ENCODE data around the gene TCF4.

The TCF4 gene

DNA sequence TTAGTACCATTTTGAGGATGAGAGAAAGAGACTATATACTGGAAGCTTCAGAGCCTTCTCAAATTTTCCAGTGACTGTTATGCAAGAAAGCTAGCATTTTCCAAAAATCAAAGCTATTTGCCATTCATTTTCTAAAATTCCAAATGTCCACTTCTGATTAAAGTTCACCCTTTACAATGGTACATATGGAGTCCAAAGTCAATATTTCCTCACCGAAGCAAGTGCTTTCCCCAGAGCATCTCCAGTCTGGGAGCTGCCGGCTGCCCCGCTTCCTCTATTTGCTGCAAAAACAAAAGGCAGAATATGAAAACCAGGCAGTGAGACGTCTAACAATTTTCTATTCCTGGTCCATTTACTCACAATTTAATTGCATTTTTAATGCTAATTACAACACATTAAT, 326.7 kb downstream of the TCF4 start:
- DNase-seq (ENCODE audit: low read depth) = no peak

DNA sequence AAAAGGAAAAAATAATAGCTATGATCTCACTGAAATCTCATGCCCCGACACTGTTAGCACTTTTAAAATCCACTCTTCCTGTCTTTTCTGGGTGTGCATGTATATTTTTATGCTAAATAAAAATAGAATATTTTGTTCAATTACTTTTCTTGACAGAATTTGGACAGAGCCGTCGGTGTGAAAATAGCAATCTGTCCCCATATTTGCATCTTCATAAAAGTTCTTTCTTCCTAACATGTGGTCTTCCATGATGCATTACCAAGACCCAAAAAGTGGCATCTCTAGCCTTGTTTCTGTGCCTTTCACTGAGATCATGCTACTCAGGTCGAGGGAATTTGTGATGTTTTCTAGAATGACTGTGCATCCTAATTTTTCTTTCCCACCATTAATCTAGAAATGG, 329.9 kb downstream of the TCF4 start:
- DNase-seq (ENCODE audit: low read depth) = no peak

DNA sequence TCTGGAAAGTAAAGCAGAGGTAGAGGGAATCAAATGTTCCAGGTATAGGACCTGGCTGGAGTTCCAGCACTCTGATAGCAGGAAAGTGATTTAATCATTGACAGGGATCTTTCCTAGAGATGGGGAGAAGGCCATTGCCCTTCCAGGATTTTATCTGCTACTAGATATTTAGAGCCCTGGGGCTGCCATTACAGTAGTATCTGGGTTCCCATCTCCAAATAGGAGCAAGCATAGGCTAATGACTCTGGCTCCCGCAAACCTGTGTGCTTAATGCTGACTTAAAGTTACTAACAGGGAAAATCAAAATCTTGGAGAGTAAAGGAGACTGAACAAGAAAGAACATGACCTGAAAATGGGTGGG, 331.1 kb downstream of the TCF4 start:
- DNase-seq (ENCODE audit: low read depth) = no peak

DNA sequence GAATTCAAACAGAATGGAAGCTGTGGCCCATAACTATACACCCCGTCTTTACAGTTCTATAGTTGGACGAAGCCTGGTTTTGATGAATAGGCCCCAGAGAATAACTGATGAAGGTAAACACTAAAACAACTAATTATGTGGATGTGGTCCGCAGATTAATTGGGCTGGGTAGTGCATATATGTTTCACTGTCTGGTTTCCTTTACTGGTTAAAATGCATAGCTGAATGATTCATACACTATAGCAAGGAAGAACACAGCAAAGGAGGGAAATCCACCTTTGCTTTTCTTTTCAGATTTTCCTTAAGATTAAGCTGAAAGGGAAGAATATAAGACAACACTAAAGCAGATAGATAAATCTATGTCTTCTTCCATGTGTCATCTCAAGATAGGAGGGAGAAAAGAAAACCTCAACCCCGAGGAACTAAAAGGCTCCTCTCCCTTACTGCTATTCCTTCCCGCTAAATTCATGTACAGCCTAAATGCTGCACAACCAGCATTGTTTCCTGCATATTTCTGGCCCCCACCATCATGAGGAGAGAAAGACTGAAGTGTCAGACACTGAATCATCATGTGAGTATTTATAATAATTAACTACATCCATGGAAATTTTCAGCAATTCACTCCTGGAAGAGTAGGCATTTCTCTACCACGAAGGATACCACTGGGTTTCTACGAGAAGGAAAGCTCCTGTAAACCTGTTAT, 331.6 kb downstream of the TCF4 start:
- no peak for DNase-seq (ENCODE audit: low read depth)

DNA sequence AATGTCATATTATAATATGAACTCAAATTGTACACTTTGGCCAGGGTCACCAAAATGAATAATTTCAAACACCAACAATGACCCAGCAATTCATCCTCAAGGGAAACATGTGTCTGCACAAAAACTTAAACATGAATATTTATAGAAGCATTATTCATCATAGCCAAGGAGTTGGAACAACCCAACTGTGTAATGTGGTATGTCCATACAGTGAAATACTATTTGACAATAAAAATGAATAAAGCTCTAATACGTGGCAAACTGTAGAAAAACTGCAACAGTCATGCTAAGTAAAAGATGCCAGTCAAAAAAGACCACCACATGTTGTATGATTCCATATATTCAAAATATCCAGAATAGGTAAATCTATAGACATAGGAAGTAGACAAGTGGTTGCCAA, 334.2 kb downstream of the TCF4 start:
- DNase-seq (ENCODE audit: low read depth) = no peak

DNA sequence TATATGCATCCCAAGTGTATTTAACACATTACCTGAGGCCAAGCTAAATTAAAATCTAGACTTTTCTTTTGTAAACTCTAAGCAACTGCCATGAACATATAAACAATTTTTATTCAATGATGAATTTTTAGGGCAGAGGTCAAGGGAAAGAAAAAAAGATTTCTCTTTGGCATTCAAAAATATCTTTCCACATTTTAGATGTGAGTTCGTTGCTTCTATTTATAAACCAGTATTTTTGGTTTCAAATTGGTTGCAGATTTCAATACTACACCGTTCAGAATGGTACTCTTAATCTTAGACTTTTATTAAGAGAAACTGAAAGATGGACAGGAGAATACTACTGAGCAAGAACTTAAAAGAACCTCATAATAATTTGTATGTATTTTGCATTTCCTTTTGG, 335.1 kb downstream of the TCF4 start:
- no peak for DNase-seq (ENCODE audit: low read depth)

DNA sequence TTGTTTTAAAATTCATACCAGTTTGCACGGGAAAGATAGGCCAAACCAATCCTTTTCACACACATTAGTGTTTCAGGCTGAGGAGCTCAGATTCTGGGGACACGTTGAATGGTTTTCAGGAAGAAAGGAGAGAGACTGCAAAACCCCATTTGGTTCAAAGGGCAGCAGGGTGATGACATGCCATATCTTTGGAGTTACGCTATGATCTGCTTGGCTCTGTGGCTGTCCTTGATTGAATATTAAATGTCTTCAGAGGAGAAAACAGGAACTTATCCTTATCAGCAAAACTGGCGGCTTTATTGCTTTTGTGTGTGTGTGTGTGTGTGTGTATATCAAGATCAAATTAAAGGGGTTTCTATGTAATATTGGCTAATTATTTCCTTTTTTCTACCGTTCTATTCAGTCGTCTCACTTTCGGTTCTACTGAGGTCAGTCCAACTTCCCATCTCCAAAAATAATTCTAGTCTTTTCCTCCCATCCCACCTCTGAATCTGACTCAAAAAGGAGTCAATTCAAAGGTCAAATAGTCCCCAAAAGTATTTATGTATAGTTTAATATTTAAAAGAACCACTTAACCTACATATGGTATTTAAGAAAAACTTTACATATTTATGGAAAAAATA, 335.8 kb downstream of the TCF4 start:
- DNase-seq (ENCODE audit: low read depth) = no peak

DNA sequence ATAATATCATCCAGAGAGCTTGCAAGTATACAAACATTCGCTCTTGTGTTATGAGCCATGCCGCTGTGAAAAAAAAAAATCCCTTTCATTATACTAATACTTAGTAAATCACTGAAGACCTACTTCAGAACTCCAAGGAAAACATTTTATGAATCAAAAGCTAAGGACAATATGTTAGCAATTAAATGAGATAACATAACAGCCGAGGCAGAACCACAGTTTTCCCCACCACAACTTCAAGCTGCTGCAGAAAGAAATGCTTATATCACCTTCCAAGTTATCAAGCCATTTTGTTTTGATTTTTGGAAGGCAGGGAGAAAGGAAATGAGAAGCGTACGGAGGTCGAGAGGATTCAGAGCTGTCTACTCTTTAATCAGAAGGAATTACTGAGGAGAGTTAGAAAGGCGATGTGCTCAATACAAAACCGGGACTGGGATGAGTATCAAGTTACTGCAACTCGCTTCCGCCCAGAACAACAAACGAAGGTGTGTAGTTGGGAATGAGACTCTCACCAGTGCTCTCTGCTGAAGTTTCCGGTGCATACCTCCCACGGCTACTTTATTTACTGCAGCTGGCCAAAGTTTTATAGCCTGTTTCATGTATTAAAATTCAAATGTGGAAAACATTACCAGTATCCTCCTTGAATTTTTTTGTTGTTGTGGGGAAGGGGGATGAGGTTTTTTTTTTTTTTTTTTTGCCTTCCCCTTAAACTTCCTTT, 336.6 kb downstream of the TCF4 start:
- no peak for DNase-seq (ENCODE audit: low read depth)

DNA sequence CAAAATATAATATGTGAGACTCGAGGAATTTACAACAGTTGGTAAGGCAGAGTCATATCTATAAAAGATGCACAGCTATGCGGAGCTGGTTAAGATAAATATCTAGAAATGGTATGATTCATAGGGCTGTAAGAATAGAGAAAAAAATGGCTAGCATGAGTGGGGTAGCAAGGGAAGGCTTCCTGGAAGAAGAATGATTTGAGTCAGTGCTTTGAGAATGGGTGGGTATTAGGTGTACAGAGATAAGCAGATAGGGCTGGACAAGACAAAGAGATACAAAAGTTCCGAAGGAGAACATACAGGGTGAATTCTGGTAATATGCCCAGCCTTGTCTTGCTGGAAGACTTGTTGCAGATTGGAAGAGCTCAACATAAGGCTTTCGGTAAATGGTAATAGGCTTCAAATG, 337.2 kb downstream of the TCF4 start:
- DNase-seq (ENCODE audit: low read depth) = no peak

DNA sequence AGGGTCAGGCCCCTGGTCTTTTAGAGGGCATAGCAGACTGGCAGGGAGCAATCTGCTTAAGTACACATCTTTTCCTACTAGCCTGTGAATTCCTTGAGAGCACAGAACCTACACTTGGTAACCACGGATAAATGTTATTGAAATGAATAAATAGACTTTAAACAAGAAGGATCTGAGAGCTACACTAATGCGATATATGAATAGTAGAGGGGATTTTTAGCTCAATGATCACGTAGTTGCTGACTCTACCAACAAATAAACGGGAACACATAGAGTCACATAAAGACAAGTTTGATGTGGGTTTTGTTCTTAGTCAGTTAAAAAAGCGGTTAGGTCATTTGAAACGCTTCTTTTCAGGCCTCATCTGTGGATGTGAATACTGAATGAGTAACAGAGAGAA, 338.4 kb downstream of the TCF4 start:
- no peak for DNase-seq (ENCODE audit: low read depth)

DNA sequence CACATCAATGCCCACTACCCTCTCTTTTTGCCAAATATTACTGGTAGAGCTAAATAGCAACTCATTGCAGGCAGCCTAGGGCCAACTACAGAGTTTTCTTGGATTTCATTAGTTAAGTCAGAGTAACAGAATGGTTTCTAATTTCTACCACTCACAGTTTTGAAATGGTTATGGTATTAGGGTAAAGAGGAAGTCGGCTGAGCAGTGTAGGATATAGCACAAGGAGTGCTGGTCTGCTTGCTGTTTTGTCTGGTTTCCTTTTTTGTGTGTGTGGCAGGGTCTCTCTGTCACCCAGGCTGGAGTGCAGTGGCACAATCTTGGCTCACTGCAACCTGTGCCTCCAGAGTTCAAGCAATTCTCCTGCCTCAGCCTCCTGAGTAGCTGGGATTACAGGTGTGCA, 339.5 kb downstream of the TCF4 start:
- no peak for DNase-seq (ENCODE audit: low read depth)

DNA sequence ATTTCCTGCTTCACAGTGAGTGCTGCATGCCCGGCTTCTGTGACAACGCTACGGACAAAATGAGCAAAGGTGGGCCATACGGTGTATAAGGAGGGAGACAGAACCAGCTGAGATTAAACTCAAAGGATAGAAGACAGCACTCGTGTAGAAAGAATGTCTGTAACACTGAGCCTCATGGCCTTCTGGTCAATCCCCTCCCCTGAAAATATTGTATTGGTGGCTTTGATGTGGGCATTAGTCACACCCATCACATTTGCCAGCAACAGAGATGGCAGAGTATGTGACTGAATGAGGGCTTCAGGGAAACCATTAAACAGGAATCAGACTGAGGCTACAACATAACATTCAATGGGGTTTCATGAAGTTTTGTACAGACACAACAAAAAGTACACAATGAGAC, 341.0 kb downstream of the TCF4 start:
- no peak for DNase-seq (ENCODE audit: low read depth)

DNA sequence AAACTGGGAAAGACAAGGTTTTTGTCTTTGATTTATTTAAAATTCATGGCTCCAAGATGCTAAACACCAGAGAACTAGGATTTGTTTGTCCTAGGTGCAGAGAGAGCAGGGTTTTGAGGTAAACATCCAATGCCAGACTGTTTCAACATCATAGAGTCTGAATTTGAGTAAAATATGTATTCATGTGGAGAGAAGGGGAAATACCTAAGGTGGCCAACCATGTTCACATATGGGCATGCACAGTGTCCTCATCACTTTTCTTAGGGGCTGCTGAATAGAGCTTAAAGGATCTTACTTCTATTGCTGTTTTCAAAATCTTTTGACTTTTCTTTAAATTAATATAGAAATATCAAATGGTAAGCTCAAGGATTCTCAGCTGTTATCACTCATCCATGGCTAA, 341.7 kb downstream of the TCF4 start:
- no peak for DNase-seq (ENCODE audit: low read depth)

DNA sequence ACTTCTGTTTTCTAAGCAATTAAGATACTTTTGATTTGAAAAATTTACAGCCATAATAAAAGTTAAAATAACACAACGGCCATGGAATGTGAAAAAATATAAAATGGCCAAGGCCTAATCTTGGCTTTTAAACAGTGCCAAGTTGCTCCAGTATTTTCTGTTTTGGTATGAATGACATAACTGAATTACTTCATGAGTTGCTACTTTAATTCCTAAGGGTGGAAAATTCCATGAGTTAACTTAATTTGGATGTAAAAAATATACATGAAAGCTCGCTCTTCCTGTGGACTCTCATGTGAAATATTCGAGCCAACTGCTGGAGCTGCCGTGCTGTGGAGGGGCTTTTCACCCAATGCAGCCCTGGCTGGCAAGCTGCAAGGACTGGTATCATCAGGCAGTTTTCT, 342.8 kb downstream of the TCF4 start:
- DNase-seq (ENCODE audit: low read depth) = no peak

DNA sequence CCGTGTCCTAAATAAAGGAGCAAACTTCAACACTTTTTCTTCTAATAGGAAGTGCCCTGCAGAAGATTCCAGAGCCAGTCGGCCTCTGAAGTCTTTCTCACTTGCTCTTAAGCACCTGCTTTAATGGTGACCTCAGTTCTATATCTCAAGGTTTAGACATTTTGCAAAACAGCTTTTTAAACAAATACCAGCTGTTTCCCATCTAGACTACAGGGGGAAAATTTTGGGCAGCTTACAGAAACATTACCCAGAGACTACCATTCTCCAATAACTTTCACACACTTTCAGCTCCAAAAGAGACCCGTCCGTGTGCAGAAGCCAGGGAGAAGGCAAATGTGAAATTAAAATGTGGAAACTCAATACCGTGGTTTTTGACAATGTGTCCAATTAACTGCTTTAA, 343.4 kb downstream of the TCF4 start:
- DNase-seq (ENCODE audit: low read depth) = no peak

DNA sequence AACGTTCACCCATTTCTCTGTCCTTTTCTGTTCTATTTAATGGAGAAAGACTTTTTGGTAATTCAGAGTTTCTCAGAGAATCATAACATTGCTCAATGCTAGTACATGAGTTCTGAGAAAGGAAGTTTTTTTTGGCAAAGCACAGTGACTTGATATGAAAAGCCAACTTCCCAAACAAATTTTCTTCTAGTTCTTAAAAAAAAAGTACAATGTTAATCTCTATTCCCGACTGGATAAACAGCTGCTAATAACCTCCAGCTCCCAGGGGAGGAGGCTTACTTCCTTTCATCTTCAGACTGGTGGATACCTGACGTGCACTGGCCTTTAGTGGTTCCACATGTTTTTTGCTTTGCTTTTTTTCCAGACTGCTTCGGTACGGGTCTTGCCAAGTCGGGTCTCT, 344.1 kb downstream of the TCF4 start:
- DNase-seq (ENCODE audit: low read depth) = peak; percentile 62

DNA sequence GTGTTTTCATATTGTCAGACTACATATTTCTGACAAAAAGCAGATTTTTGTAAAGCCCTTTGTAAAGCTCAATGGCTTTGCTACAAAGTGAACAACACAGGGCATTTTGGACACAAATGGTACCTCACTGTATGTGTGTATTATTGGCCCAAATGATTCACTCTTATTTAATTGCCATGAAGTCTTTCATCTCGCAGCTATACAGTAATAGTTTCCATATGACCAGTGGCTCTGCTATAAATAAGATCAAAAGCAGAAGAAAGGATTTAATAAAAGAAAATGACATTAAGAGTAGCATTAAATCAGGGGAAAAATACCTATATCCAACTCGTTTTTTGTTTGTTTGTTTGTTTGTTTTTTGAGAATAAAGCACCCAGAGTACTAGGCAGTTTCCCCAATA, 344.7 kb downstream of the TCF4 start:
- no peak for DNase-seq (ENCODE audit: low read depth)

DNA sequence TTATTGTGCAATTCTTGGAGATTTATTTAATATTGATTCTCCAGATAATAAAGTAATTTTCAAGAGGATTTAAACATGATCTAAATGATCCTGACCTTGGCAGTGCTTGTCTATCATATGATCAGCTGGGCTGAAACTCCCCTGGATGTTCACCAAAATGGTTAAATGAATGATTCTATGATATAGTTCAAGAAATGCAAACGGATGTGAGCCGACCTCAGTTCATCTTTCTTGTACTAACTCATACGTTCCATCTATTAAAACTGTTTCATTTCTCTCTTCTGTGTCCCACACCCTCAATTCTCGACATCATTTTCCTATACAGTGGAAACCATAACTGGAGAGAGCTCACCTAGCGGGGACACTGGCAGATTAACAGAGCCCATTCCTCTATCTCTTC, 347.0 kb downstream of the TCF4 start:
- no peak for DNase-seq (ENCODE audit: low read depth)

DNA sequence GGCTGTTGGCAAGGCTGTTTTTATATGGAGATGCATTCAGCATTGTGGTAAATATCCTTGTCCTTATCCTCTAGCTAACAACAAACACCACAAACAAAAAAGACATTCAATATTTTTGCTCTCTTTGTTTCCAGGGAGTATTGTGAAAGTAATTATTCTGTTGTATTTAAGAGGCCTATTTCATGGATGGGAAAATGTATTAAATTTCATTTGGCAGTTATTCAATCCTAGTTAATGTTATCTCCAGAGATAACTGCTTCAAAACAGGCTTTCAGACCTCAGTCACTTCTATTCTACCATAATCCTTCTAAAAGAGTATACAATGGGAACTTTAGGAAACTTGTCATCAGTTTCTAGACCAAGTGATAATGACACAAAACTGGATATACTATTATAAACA, 348.3 kb downstream of the TCF4 start:
- DNase-seq (ENCODE audit: low read depth) = no peak

DNA sequence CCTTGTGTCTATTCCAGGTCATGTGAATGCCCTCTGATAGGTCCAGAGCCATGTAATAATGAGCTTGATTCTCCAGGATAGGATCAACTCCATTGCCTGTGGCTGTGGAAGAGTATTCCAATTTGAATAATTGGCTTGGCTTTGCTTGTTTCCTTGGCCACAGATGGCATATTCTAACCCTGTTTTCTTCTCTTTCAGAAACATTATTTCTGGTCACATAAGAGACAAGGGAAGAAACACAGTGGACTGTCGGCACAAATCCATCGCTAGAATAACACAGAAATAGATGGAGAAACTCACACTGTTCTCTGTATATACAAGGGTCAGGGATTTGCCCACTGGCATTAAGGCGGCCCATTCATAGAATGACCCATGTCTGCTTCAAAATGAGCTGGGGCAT, 350.3 kb downstream of the TCF4 start:
- no peak for DNase-seq (ENCODE audit: low read depth)

DNA sequence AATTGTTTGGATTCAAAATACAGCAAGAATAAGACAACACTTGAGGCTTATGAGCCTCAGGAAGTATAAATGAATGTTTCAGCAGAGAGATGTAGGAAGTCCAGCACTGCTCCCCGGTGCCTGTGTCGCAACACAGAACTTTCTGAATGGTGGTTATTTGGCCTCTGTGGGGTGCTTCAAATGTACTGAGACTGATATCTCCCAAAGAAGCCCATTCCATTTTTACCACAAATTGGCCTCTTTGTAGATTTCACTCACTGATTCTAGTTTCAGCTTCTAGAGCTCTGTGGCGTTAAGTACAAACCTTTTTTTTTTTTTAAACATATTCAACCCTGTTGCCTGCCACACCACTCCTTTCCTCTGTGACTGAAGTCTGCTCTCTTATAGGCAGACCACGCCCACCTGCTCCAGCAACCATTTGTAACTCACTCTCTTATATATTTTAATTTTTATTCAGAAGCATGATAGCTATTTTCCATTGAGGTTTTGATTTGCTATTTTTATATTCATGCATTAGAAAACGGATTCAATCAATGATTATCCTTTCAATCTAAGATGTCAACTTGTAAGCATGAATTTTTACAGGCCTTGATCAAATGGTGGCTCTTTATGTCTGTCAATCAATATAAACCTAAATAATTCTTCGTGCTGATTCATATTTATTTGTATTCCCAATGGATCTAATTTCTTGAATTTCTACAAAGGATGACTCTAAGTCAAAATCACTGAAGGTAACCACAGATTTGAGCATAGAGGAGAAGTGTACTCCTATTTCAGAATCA, 351.7 kb downstream of the TCF4 start:
- no peak for DNase-seq (ENCODE audit: low read depth)

DNA sequence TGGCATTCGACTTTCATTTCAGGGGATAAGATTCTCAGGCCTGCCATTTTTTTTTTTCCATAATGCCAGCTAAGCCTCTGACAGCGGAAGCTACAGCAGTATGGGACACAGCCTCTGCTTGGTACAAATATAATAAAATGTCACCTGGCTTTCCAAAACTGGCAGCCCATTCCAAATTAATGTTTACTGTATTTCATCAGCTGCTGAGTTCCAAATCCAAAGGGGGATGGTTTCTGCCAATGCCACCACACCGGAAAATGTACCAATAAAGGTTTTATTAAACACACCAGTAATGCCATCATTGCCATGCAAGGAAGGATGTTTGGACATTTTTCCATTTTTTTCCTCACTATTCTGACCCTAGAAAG, 352.9 kb downstream of the TCF4 start:
- no peak for DNase-seq (ENCODE audit: low read depth)
